Measurements from ENCODE around the gene ADGB.
"Not testable (repeated sequence)": the region's sequence is repeated elsewhere in the genome, so short reads cannot be mapped to it uniquely, and the experiment has no call there.

Gene ADGB

GRCh38 chr6:146805546-146806325 is 207.0 kb downstream of the ADGB start:
- in situ Hi-C loops (cut with HindIII; ENCODE audit: low sequenced_read_pairs) = no loop called here
- no peak overlapping the region for H3K4me3 ChIP-seq (ENCODE audit: low read depth, low read length)
- TF ChIP-seq CTCF (IDR thresholded peaks at IDR 0.05; ENCODE audit: low read depth, low read length) = no peak
- no peak for DNase-seq (ENCODE audit: low read depth, low spot score)

GRCh38 chr6:146809014-146809413 is 210.2 kb downstream of the ADGB start:
- H3K4me3 ChIP-seq (ENCODE audit: low read depth, low read length); in situ Hi-C loops (cut with HindIII; ENCODE audit: low sequenced_read_pairs); DNase-seq (ENCODE audit: low read depth, low spot score): not testable (repeated sequence)

GRCh38 chr6:146812811-146813321 is 214.1 kb downstream of the ADGB start:
- H3K4me3 ChIP-seq (ENCODE audit: low read depth, low read length); in situ Hi-C loops (cut with HindIII; ENCODE audit: low sequenced_read_pairs): not testable (repeated sequence)
- peak; percentile 73 for DNase-seq (ENCODE audit: low read depth, low spot score)

- DNase-seq (ENCODE audit: low read depth, low spot score) = peak; percentile 16
- no peak for TF ChIP-seq CTCF (IDR thresholded peaks at IDR 0.05; ENCODE audit: low read depth, low read length)
- H3K4me3 ChIP-seq (ENCODE audit: low read depth, low read length) = no peak overlapping the region
- in situ Hi-C loops (cut with HindIII; ENCODE audit: low sequenced_read_pairs) = no loop called here
Measured at GRCh38 chr6:146813554-146813953, 214.8 kb downstream of the ADGB start.

- DNase-seq (ENCODE audit: low read depth, low spot score) = peak; percentile 11
- in situ Hi-C loops (cut with HindIII; ENCODE audit: low sequenced_read_pairs) = no loop called here
- H3K4me3 ChIP-seq (ENCODE audit: low read depth, low read length) = no peak overlapping the region
- TF ChIP-seq CTCF (IDR thresholded peaks at IDR 0.05; ENCODE audit: low read depth, low read length) = no peak
Measured at GRCh38 chr6:146814148-146814750, 215.5 kb downstream of the ADGB start.

- in situ Hi-C loops (cut with HindIII; ENCODE audit: low sequenced_read_pairs); DNase-seq (ENCODE audit: low read depth, low spot score); H3K4me3 ChIP-seq (ENCODE audit: low read depth, low read length): not testable (repeated sequence)
Measured at GRCh38 chr6:146815511-146816462, 217.0 kb downstream of the ADGB start.

GRCh38 chr6:146819596-146820320 is 221.0 kb downstream of the ADGB start:
- H3K4me3 ChIP-seq (ENCODE audit: low read depth, low read length) = no peak overlapping the region
- in situ Hi-C loops (cut with HindIII; ENCODE audit: low sequenced_read_pairs) = no loop called here
- peak; percentile 9 for DNase-seq (ENCODE audit: low read depth, low spot score)
- TF ChIP-seq CTCF (IDR thresholded peaks at IDR 0.05; ENCODE audit: low read depth, low read length) = no peak

Data from astrocyte of the spinal cord (primary cell).